Tibial artery (tissue), 4 donors: ENCODE measurements around the gene TRMT10B.
A peak's percentile ranks its signal among the peaks of the same experiment; 100 is the strongest.
"Not testable (repeated sequence)": the region's sequence is repeated elsewhere in the genome, so short reads cannot be mapped to it uniquely, and the experiment has no call there.

Experiments
- DNase-seq, 2 donors: peaks; one replicate each; pipeline ENCODE4 v3.0.0-alpha.2; 2019
- H3K27ac ChIP-seq, 2 donors: fragments of 200-600 bp; sonication (generic) in 1 of 2; 1 replicate in 1 of 2; 2 replicates in 1 of 2; pipeline ENCODE4 v1.5.1; 2018 to 2019; ENCODE audit warnings: mild to moderate bottlenecking in 1 of 2
- H3K27me3 ChIP-seq, 2 donors: fragments of 200-600 bp; sonication (generic) in 1 of 2; one replicate each; pipeline versions ENCODE4 v1.5.1 to v1.6.0; 2016 to 2019
- H3K36me3 ChIP-seq, 3 donors: fragments of 200-600 bp; sonication (generic) in 2 of 3; one replicate each; pipeline ENCODE4 v1.5.1; 2016 to 2019; ENCODE audit warnings: mild to moderate bottlenecking in 2 of 3
- H3K4me1 ChIP-seq, 4 donors: fragments of 200-600 bp; sonication (generic) in 2 of 4; 1 replicate in 3 of 4; 2 replicates in 1 of 4; pipeline ENCODE4 v1.5.1; 2016 to 2019
- H3K4me3 ChIP-seq, 2 donors: fragments of 200-600 bp; sonication (generic) in 1 of 2; 1 replicate in 1 of 2; 2 replicates in 1 of 2; pipeline ENCODE4 v1.5.1; 2018 to 2019; ENCODE audit warnings: mild to moderate bottlenecking in 2 of 2
- H3K9me3 ChIP-seq, 3 donors: fragments of 200-600 bp; sonication (generic) in 1 of 3; one replicate each; pipeline ENCODE4 v1.5.1; 2016 to 2019
- intact Hi-C: fragments of 100-400 bp; cut with DNase I; formaldehyde crosslinking; loops from one replicate; pipeline ENCODE4 v1.15.0; 2023; ENCODE audit warnings: low total_unique reads
- TF ChIP-seq, protein P1 (sequence below), 2 experiments: fragments of 200-600 bp in 1 of 2; fragments of 450-650 bp in 1 of 2; IDR thresholded peaks; one replicate each; pipeline ENCODE4 v1.5.1; 2017 to 2019; ENCODE audit warnings: antibody characterized with exemption in 2 of 2, mild to moderate bottlenecking in 1 of 2, moderate library complexity in 1 of 2

TRMT10B gene

DNA sequence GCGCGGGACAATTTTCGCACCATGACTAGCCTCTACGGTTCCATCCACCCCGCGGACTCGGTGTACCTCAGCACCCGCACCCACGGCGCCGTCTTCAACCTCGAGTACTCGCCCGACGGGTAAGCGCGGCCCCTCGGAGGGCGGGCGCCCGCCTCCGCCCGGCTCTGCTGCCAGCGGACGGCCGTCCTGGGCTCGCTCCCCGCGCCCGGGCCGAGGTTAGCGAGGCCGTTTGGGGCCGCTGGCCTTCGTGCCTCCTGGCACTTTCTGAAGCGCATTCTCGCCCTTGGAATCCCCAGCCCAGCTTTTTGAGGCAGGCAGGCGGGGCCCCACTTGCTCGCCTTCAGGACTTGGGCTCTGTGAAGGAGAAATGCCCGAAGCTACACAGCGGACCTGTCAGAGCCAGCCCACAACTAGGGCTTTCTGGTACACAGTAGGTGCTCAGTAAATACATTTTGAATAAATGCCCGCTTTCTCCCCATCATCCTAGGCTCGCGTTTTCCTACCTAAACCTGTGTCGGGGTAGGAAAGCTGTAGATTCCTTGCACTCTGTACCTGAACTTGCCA lies 47.8 kb downstream of the TRMT10B start:
- intact Hi-C loops = loop anchor here (5.0 kb wide), 3 partner anchors 49 to 314 kb away; partner anchors contain the start of genes POLR1E, TOMM5 and TRMT10B
- Histone ChIP-seq H3K27ac (peak overlapping the region; percentile 87 to 90), H3K4me3 (peak overlapping the region; percentile 72 to 87), H3K36me3 (no peaks in the 10 kb centered on the region), H3K9me3 (no peaks in the 10 kb centered on the region), H3K27me3 (no peaks in the 10 kb centered on the region), H3K4me1 (peaks cover 0 to 41% (median 28%) of the 10 kb centered on the region in 4 donors)
- peak in 1 of 2 donors; percentile 22 for DNase-seq
- TF ChIP-seq, protein P1, sequence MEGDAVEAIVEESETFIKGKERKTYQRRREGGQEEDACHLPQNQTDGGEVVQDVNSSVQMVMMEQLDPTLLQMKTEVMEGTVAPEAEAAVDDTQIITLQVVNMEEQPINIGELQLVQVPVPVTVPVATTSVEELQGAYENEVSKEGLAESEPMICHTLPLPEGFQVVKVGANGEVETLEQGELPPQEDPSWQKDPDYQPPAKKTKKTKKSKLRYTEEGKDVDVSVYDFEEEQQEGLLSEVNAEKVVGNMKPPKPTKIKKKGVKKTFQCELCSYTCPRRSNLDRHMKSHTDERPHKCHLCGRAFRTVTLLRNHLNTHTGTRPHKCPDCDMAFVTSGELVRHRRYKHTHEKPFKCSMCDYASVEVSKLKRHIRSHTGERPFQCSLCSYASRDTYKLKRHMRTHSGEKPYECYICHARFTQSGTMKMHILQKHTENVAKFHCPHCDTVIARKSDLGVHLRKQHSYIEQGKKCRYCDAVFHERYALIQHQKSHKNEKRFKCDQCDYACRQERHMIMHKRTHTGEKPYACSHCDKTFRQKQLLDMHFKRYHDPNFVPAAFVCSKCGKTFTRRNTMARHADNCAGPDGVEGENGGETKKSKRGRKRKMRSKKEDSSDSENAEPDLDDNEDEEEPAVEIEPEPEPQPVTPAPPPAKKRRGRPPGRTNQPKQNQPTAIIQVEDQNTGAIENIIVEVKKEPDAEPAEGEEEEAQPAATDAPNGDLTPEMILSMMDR (IDR thresholded peaks at IDR 0.05) = no peak

DNA sequence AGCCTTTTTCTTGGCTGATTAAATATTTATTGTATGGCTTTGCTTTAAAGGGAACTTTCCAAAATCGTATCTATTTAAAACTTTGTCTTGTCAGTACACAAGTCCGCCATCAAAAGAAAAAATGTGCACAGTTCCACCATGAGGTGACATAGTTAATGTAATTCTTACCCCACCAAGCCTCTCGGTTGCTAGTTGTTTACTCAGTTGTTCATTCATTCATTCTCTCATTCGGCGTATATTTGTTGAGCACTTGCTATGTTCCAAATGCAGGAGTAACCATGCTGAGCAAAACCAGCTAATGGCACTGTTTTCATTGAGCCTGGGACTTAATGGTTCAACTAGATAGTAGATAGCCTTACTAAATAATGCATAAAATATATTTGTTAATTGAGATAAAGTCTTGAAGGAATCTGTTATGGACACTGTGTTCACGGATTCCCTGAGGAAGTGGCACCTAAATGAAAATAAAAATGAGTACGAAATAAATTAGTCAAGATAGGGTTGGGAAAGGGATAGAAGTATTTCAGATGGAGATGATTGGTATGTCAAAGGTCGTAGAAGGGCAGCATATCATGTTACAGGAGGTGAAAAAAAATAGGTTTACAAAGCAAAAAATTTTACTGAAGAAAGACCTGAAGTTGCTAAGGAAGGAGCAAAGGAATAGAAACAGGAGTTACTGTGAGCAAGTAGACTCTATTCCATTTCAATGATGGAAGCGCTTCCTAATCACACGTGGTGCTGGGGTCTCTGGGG lies 48.5 kb downstream of the TRMT10B start:
- TF ChIP-seq, protein P1 (IDR thresholded peaks at IDR 0.05) = no peak
- Histone ChIP-seq H3K4me1 (peaks cover 0 to 43% (median 28%) of the 10 kb centered on the region in 4 donors), H3K9me3 (no peaks in the 10 kb centered on the region), H3K27ac (peak overlapping the region in 1 of 2 donors; percentile 87), H3K4me3 (peak overlapping the region; percentile 72 to 87), H3K36me3 (no peaks in the 10 kb centered on the region), H3K27me3 (no peaks in the 10 kb centered on the region)
- intact Hi-C loops = loop anchor here (5.0 kb wide), 3 partner anchors 50 to 315 kb away; partner anchors contain the start of genes POLR1E, TOMM5 and TRMT10B
- DNase-seq = no peak

DNA sequence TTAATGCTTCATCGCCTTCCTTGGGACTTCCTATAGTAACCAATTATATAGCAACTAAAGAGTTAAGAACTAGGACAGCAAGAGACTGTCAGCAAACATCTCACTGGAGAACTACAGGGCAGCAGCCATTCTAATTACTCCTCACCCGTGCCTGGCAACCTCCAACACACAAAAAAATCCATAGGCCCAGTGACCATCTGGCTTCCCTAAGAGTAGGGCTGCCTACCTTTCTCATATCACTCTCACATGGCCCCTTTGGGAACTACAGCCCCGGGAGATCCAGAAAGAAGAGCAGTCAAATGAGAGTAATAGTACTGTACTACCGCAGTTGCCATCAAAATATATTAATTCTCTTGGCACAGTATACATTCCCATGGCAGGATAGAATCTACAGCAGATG lies 52.7 kb downstream of the TRMT10B start:
- intact Hi-C loops = no loop called here
- H3K27ac ChIP-seq = no peak overlapping the region
- H3K4me3 ChIP-seq = no peak overlapping the region
- no peaks in the 10 kb centered on the region for H3K36me3 ChIP-seq
- TF ChIP-seq, protein P1 (IDR thresholded peaks at IDR 0.05) = no peak
- DNase-seq = no peak
- H3K9me3 ChIP-seq = no peaks in the 10 kb centered on the region
- no peaks in the 10 kb centered on the region for H3K27me3 ChIP-seq
- peaks cover 0 to 35% (median 23%) of the 10 kb centered on the region in 4 donors for H3K4me1 ChIP-seq

DNA sequence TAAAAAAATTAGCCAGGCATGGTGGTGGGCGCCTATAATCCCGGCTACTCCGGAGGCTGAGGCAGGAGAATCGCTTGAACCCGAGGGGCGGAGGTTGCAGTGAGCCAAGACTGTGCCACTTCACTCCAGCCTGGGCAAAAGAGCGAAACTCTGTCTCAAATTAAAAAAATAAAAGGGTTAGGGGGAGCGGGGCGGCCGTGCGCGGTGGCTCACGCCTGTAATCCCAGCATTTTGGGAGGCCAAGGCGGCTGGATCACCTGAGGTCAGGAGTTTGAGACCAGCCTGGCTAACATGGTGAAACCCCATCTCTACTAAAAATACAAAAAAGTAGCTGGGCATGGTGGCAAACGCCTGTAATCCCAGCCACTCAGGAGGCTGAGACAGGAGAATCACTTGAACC lies 56.1 kb downstream of the TRMT10B start:
- DNase-seq, H3K4me3 ChIP-seq, H3K9me3 ChIP-seq, H3K27ac ChIP-seq, intact Hi-C loops, H3K27me3 ChIP-seq, H3K4me1 ChIP-seq, H3K36me3 ChIP-seq: not testable (repeated sequence)

DNA sequence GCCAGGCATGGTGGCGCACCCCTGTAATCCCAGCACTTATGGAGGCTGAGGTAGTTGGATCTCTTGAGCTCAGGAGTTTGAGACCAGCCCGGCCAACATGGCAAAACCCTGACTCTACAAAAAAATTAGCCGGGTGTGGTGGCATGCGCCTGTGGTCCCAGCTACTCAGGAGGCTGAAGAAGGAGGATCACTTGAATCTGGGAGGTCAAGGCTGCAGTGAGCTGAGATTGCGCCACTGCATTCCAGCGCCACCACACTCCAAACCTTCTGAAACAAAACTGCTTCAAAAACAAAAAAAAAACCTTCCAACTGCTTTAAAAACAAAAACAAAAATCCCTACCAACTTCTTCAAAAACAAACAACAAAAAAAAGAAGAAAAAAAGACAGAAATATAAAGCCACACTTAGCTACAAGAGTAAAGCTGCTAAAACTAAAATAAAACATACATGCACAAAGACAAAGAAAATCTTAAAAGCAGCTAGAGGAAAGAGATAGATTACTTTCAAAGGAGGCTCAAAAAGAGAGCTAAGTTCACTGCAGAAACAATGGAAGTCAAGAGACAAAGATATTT lies 58.4 kb downstream of the TRMT10B start:
- intact Hi-C loops = no loop called here
- no peaks in the 10 kb centered on the region for H3K27me3 ChIP-seq
- TF ChIP-seq, protein P1 (IDR thresholded peaks at IDR 0.05) = no peak
- DNase-seq = no peak
- no peak overlapping the region for H3K27ac ChIP-seq
- no peak overlapping the region for H3K4me3 ChIP-seq
- no peaks in the 10 kb centered on the region for H3K36me3 ChIP-seq
- H3K9me3 ChIP-seq = no peaks in the 10 kb centered on the region
- H3K4me1 ChIP-seq = no peaks in the 10 kb centered on the region
